Stimulated activated CD4-positive, alpha-beta T cell treated with anti-CD3 and anti-CD28 coated beads, Interleukin-2, amount 100 ng/mL, for 48 hours (primary cell): ENCODE data around the gene ANGPTL4.

Source experiments
- DNase-seq, 2 donors: peaks; one replicate each; pipeline ENCODE4 v3.0.0-alpha.2; 2020

The ANGPTL4 gene

GRCh38 chr19:8421484-8422461 is 57.8 kb downstream of the ANGPTL4 start:
- no peak for DNase-seq

- DNase-seq, result no peak
Observed at GRCh38 chr19:8423817-8424223, 59.9 kb downstream of the ANGPTL4 start.
